Gastrocnemius medialis (tissue), 4 donors: Measurements from ENCODE around the gene NXN. TPM values are rescaled to one million over a fixed set of nuclear protein-coding genes. Genes with fewer than 3 reads are reported as not detected.
"Not testable (repeated sequence)": the region's sequence is repeated elsewhere in the genome, so short reads cannot be mapped to it uniquely, and the experiment has no call there.

Experiments used
- ATAC-seq, 2 donors: fragments of 150-250 bp; one replicate each; pipeline ENCODE4 v1.9.1; 2016
- DNase-seq, 2 donors: peaks; one replicate each; pipeline ENCODE4 v3.0.0-alpha.2; 2019
- H3K27ac ChIP-seq, 4 donors: fragments of 200-600 bp; sonication (generic); 1 replicate in 1 of 4; 2 replicates in 3 of 4; pipeline ENCODE4 v1.5.1; 2016 to 2018; ENCODE audit warnings: mild to moderate bottlenecking in 2 of 4, moderate library complexity in 1 of 4
- H3K27me3 ChIP-seq, 3 donors: fragments of 200-600 bp; sonication (generic) in 2 of 3; 1 replicate in 1 of 3; 2 replicates in 2 of 3; pipeline versions ENCODE4 v1.5.1 to v1.6.0; 2016 to 2019; ENCODE audit warnings: mild to moderate bottlenecking in 1 of 3, moderate library complexity in 1 of 3
- H3K36me3 ChIP-seq, 2 donors: fragments of 200-600 bp; sonication (generic) in 1 of 2; one replicate each; pipeline ENCODE4 v1.5.1; 2017 to 2018
- H3K4me1 ChIP-seq, 2 donors: fragments of 200-600 bp; sonication (generic) in 1 of 2; one replicate each; pipeline ENCODE4 v1.5.1; 2016 to 2017; ENCODE audit warnings: mild to moderate bottlenecking in 2 of 2
- H3K4me3 ChIP-seq, 4 donors: fragments of 200-600 bp; sonication (generic) in 3 of 4; 1 replicate in 1 of 4; 2 replicates in 3 of 4; pipeline ENCODE4 v1.5.1; 2016 to 2019; ENCODE audit warnings: mild to moderate bottlenecking in 2 of 4
- H3K9me3 ChIP-seq, 3 donors: fragments of 200-600 bp; sonication (generic) in 2 of 3; 1 replicate in 1 of 3; 2 replicates in 2 of 3; pipeline ENCODE4 v1.5.1; 2016 to 2019
- POLR2A ChIP-seq, 2 donors: fragments of 450-650 bp; IDR thresholded peaks; one replicate each; pipeline ENCODE4 v1.6.1; 2017; ENCODE audit warnings: antibody characterized with exemption in 2 of 2, mild to moderate bottlenecking in 2 of 2, moderate library complexity in 2 of 2
- in situ Hi-C, 4 donors: fragments of 200-750 bp; cut with MboI; loops; one replicate each; pipeline versions ENCODE4 v1.15.0 to v1.8.0; 2017; ENCODE audit warnings: low sequenced_read_pairs in 4 of 4
- intact Hi-C: fragments of 100-400 bp; cut with DNase I; formaldehyde crosslinking; loops from one replicate; pipeline ENCODE4 v1.15.1; 2023; ENCODE audit warnings: low total_unique reads
- total RNA-seq, 4 donors: library from RNA; depleted of rRNA; stranded (reverse); fragments of >200 nt; gene quantifications; one replicate each; pipeline versions ENCODE4 v1.1.0 to v1.2.3, GENCODE V29; 2016
- TF ChIP-seq, protein P1 (sequence below), 5 experiments: fragments of 450-650 bp in 3 of 5; fragments of 200-600 bp in 2 of 5; sonication (generic) in 2 of 5; IDR thresholded peaks in 4 of 5; conservative IDR thresholded peaks in 1 of 5; 1 replicate in 4 of 5; 2 replicates in 1 of 5; pipeline ENCODE4 v1.5.1; 2016 to 2019; ENCODE audit warnings: antibody characterized with exemption in 5 of 5, mild to moderate bottlenecking in 3 of 5, moderate library complexity in 3 of 5

The NXN gene
- total RNA-seq, 4 donors from 2014 or later = 55.6 to 86.4 (median 62.7) TPM

DNA sequence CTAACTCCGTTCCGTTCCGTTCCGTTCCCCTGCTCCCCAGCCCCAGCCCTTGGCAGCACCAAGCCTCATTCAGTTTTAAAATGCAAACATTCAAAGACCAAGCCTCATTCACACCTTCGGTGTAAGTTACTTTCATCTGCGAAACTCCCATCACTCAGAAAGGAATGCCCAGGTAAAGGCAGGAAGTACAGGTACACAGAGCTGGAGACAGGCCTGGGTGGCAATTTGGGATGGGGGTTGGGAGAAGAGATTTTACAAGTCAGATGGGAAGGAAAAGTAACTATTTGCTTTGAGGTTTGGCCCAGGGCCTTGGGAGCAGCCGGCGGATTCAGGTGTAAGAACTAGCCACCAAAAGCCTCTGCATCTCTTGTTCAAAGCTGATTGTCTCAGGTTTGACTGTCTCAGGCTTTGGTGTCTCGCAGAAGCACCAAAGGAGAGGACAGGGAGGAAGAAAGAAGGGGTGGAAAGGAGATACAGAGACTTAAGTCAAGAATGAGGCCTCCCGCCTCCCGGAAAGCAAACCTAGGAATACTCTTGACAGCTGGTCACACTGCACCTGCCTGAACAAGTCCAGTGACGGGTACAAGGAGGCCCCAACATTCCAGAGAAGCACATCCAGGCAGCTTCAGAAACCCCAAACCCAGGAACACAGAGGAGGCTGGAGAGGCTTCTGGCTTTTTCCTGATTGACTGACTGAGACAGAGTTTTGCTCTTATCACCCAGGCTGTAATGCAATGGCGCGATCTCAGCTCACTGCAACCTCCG is 54.7 kb downstream of the NXN start:
- ATAC-seq (no peak), DNase-seq (no peak)
- no peaks in the 10 kb centered on the region for H3K36me3 ChIP-seq
- H3K27me3 ChIP-seq = no peaks in the 10 kb centered on the region
- no peak overlapping the region for H3K27ac ChIP-seq
- H3K9me3 ChIP-seq = no peaks in the 10 kb centered on the region
- intact Hi-C loops = no loop called here
- TF ChIP-seq POLR2A (IDR thresholded peaks at IDR 0.05) = no peak
- TF ChIP-seq, protein P1, sequence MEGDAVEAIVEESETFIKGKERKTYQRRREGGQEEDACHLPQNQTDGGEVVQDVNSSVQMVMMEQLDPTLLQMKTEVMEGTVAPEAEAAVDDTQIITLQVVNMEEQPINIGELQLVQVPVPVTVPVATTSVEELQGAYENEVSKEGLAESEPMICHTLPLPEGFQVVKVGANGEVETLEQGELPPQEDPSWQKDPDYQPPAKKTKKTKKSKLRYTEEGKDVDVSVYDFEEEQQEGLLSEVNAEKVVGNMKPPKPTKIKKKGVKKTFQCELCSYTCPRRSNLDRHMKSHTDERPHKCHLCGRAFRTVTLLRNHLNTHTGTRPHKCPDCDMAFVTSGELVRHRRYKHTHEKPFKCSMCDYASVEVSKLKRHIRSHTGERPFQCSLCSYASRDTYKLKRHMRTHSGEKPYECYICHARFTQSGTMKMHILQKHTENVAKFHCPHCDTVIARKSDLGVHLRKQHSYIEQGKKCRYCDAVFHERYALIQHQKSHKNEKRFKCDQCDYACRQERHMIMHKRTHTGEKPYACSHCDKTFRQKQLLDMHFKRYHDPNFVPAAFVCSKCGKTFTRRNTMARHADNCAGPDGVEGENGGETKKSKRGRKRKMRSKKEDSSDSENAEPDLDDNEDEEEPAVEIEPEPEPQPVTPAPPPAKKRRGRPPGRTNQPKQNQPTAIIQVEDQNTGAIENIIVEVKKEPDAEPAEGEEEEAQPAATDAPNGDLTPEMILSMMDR (IDR thresholded peaks at IDR 0.05 in 4 of 5, conservative IDR thresholded peaks at IDR 0.05 in 1 of 5) = no peak
- in situ Hi-C loops = no loop called here
- H3K4me3 ChIP-seq = no peak overlapping the region
- H3K4me1 ChIP-seq = peaks cover 10 to 13% of the 10 kb centered on the region in 2 donors

DNA sequence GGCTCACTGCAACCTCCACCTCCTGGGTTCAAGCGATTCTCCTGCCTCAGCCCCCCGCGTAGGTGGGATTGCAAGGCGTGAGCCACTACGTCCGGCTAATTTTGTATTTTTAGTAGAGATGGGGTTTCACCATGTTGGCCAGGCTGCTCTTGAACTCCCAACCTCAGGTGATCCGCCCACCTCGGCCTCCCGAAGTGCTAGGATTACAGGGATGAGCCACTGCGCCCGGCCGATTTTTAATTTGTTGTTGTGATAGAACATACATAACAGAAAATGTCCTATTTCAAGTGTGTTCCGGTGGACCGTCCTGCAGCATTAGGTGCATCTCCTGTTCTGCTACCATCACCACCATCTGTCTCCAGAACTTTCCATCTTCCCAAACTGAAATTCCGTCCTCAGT is 55.3 kb downstream of the NXN start:
- H3K27ac ChIP-seq, DNase-seq, intact Hi-C loops, ATAC-seq, H3K9me3 ChIP-seq, H3K36me3 ChIP-seq, H3K27me3 ChIP-seq, in situ Hi-C loops, H3K4me3 ChIP-seq: not testable (repeated sequence)
- peaks cover 6 to 13% of the 10 kb centered on the region in 2 donors for H3K4me1 ChIP-seq

DNA sequence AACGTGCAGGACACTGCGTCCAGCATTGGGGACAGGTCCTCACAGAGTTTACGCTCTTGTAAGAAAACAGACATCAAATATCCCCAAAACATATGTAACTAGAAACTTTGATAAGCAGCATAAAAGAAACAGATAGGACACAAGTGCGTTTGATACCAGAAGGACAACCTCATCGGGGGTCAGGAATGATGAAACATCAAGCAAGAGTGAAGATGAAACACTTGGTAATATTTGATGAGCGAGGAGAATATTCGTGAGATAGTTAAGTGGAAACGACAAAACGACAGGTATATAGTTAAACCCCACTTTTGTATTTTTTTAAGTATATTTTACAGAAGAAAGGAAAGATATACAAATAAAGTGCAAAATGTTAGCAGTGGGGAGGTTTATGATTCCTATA is 55.9 kb downstream of the NXN start:
- H3K27ac ChIP-seq = no peak overlapping the region

DNA sequence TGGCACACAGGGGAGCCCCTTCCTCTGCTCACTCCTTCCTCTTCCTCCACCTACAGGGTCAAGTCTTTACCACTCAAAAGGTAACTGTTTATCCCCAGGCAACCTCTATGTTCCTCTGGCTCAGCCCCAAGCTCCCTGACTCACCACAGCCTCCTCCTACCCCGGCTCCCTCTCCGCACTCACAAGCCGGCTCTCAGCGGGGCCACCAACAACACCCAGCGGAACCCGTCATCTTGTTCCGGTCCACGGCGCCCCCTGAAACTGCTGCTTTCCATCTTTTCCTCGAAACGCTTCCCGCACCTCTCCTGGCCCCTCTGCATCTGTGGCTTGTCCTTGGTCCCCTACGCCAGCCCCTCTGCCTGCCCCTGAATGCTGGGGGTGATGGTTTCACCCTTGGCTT is 58.4 kb downstream of the NXN start:
- H3K27ac ChIP-seq = no peak overlapping the region
- peak; percentile 18 to 41 for DNase-seq
- H3K27me3 ChIP-seq = no peaks in the 10 kb centered on the region
- H3K4me3 ChIP-seq = no peak overlapping the region
- H3K4me1 ChIP-seq = peaks cover 4 to 6% of the 10 kb centered on the region in 2 donors
- H3K9me3 ChIP-seq = no peaks in the 10 kb centered on the region
- TF ChIP-seq, protein P1 (IDR thresholded peaks at IDR 0.05 in 4 of 5, conservative IDR thresholded peaks at IDR 0.05 in 1 of 5) = no peak
- TF ChIP-seq POLR2A (IDR thresholded peaks at IDR 0.05) = no peak
- peak; percentile 40 to 48 for ATAC-seq
- no peaks in the 10 kb centered on the region for H3K36me3 ChIP-seq
- intact Hi-C loops = no loop called here
- in situ Hi-C loops = no loop called here

More for the DNA sequence above, 55.9 kb downstream of the NXN start:
- DNase-seq (no peak), ATAC-seq (no peak)
- no peak overlapping the region for H3K4me3 ChIP-seq
- TF ChIP-seq, protein P1 (IDR thresholded peaks at IDR 0.05 in 4 of 5, conservative IDR thresholded peaks at IDR 0.05 in 1 of 5) = no peak
- TF ChIP-seq POLR2A (IDR thresholded peaks at IDR 0.05) = no peak
- H3K4me1 ChIP-seq = peaks cover 6 to 13% of the 10 kb centered on the region in 2 donors
- in situ Hi-C loops = no loop called here
- no peaks in the 10 kb centered on the region for H3K36me3 ChIP-seq
- no peaks in the 10 kb centered on the region for H3K9me3 ChIP-seq
- H3K27me3 ChIP-seq = no peaks in the 10 kb centered on the region
- intact Hi-C loops = no loop called here

DNA sequence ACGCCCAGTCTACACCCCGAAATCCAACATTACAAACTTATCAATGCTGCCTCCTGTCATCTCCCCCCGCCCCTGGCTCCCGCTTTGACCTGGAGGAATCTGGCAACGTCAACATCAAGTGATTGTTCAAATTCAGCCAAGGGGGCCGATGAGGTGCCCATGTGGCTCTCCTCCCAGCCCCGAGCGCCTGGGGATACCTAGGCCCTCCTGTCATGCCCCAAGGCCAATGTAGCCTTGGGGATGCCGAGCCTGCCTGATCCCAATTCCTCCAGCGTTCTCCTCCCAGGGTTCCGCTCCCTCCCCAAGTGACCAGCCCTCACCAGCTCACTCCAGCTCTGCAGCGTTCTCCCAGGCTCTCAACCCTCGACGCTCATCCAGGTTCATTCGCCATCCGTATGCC is 59.4 kb downstream of the NXN start:
- in situ Hi-C loops = no loop called here
- ATAC-seq (no peak), DNase-seq (no peak)
- Histone ChIP-seq H3K27ac (no peak overlapping the region), H3K4me1 (peaks cover 13 to 15% of the 10 kb centered on the region in 2 donors), H3K4me3 (no peak overlapping the region), H3K9me3 (no peaks in the 10 kb centered on the region), H3K27me3 (no peaks in the 10 kb centered on the region), H3K36me3 (no peaks in the 10 kb centered on the region)
- TF ChIP-seq POLR2A (IDR thresholded peaks at IDR 0.05) = no peak
- TF ChIP-seq, protein P1 (IDR thresholded peaks at IDR 0.05 in 4 of 5, conservative IDR thresholded peaks at IDR 0.05 in 1 of 5) = no peak
- intact Hi-C loops = no loop called here
